Gastrocnemius medialis (tissue), 4 donors: Measurements from ENCODE around the gene RREB1.

Experiments
- CTCF ChIP-seq, 5 experiments: fragments of 450-650 bp in 3 of 5; fragments of 200-600 bp in 2 of 5; sonication (generic) in 2 of 5; IDR thresholded peaks in 4 of 5; conservative IDR thresholded peaks in 1 of 5; 1 replicate in 4 of 5; 2 replicates in 1 of 5; pipeline ENCODE4 v1.5.1; 2016 to 2019; ENCODE audit warnings: antibody characterized with exemption in 5 of 5, mild to moderate bottlenecking in 3 of 5, moderate library complexity in 3 of 5
- POLR2A ChIP-seq, 2 donors: fragments of 450-650 bp; IDR thresholded peaks; one replicate each; pipeline ENCODE4 v1.6.1; 2017; ENCODE audit warnings: antibody characterized with exemption in 2 of 2, mild to moderate bottlenecking in 2 of 2, moderate library complexity in 2 of 2

- TF ChIP-seq CTCF (IDR thresholded peaks at IDR 0.05 in 4 of 5, conservative IDR thresholded peaks at IDR 0.05 in 1 of 5) (no peak), POLR2A (IDR thresholded peaks at IDR 0.05) (no peak)
Measured at GRCh38 chr6:7080311-7080710, 27.4 kb upstream of the RREB1 start.
